ENCODE measurements around the gene NXPE3. TPM values are rescaled to one million over a fixed set of nuclear protein-coding genes. Genes with fewer than 3 reads are reported as not detected.

Gene NXPE3
- total and polyA plus RNA-seq, 9 donors: 5.6 to 16.4 (median 13.1) TPM

DNA sequence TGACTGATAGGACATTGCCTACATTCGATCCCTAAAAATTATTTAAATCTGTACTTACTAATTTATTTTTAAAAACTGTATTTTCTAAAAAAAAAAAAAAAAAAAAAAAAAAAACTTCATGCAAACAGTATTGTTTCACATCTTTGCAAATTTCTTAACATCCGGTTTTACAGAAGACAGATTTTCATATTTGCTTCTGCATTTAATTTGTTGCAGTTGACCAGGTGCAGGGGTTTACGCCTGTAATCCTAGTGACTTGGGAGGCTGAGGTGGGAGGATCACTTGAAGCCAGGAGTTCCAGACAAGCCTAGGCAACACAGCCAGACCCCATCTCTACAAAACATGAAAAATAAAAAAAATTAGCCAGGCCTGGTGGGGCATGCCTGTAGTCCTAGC, 63.9 kb downstream of the NXPE3 start:
- H3K27ac ChIP-seq: no peak overlapping the region
- H3K9me3 ChIP-seq: no peaks in the 10 kb centered on the region
- H3K27me3 ChIP-seq: no peaks in the 10 kb centered on the region
- no peaks in the 10 kb centered on the region for H3K4me1 ChIP-seq (ENCODE audit: insufficient read depth)
- no peak for DNase-seq
- no peaks in the 10 kb centered on the region for H3K36me3 ChIP-seq
- intact Hi-C loops (cut with DNase I): no loop called here
- WGBS, 3 donors: 92 to 95% (median 93%) methylated on average over 3 of the region's 3 CpGs
- TF ChIP-seq POLR2A (IDR thresholded peaks at IDR 0.05) (no peak), EP300 (IDR thresholded peaks at IDR 0.05) (no peak)
- TF ChIP-seq, protein P1, sequence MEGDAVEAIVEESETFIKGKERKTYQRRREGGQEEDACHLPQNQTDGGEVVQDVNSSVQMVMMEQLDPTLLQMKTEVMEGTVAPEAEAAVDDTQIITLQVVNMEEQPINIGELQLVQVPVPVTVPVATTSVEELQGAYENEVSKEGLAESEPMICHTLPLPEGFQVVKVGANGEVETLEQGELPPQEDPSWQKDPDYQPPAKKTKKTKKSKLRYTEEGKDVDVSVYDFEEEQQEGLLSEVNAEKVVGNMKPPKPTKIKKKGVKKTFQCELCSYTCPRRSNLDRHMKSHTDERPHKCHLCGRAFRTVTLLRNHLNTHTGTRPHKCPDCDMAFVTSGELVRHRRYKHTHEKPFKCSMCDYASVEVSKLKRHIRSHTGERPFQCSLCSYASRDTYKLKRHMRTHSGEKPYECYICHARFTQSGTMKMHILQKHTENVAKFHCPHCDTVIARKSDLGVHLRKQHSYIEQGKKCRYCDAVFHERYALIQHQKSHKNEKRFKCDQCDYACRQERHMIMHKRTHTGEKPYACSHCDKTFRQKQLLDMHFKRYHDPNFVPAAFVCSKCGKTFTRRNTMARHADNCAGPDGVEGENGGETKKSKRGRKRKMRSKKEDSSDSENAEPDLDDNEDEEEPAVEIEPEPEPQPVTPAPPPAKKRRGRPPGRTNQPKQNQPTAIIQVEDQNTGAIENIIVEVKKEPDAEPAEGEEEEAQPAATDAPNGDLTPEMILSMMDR (IDR thresholded peaks at IDR 0.05): no peak
- no peak overlapping the region for H3K4me3 ChIP-seq

DNA sequence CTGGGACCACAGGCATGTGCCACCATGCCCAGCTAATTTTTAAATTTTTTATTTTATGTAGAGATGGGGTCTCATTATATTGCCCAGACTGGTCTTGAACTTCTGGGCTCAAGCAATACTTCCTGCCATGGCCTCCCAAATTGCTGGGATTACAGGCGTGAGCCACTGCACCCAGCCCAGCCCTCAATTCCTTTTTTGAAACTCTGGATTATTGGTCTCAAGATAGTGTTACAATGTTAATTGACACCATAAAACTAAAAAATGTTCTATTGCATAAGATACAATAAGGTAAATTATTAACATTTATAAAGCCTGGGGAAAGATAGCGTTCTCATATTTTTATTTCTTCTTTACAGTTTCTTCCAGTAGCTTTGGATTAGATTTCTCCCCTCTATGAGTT, 66.4 kb downstream of the NXPE3 start:
- Histone ChIP-seq H3K27me3 (no peaks in the 10 kb centered on the region), H3K27ac (no peak overlapping the region), H3K4me3 (no peak overlapping the region), H3K36me3 (no peaks in the 10 kb centered on the region), H3K4me1 (ENCODE audit: insufficient read depth) (no peaks in the 10 kb centered on the region), H3K9me3 (no peaks in the 10 kb centered on the region)
- 95 to 97% (median 96%) methylated on average over 2 of the region's 2 CpGs for WGBS, 3 donors
- no peak for DNase-seq
- TF ChIP-seq, protein P1 (IDR thresholded peaks at IDR 0.05): no peak
- no peak for TF ChIP-seq POLR2A (IDR thresholded peaks at IDR 0.05)
- no peak for TF ChIP-seq EP300 (IDR thresholded peaks at IDR 0.05)
- intact Hi-C loops (cut with DNase I): loop anchor here in 2 of 4 donors (5.0 kb wide), 2 partner anchors 158 to 337 kb away; partner anchors contain the start of gene RPL24 (in 1 of the 2)

DNA sequence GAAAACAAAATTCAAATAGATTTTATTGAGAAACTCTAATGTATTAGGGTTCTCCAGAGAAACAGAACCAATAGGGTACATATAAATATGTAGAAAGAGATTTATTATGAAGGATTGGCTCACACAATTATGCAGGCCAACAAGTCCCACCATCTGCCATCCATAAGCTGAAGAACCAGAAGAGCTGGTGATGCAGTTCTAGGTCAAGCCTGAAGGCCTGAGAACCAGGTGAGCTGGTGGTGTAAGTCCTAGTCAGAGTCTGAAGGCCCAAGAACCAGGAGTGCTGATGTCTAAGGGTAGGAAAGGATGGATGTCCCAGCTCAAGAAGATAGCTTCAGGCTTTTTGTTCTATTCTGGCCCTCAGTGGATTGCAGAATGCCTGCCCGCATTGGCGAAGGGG, 67.7 kb downstream of the NXPE3 start:
- no peak for DNase-seq
- Histone ChIP-seq H3K9me3 (no peaks in the 10 kb centered on the region), H3K27me3 (no peaks in the 10 kb centered on the region), H3K4me1 (ENCODE audit: insufficient read depth) (peaks cover 2% of the 10 kb centered on the region), H3K4me3 (no peak overlapping the region), H3K36me3 (no peaks in the 10 kb centered on the region), H3K27ac (no peak overlapping the region)
- TF ChIP-seq, protein P1 (IDR thresholded peaks at IDR 0.05): no peak
- TF ChIP-seq POLR2A (IDR thresholded peaks at IDR 0.05) (no peak), EP300 (IDR thresholded peaks at IDR 0.05) (no peak)
- intact Hi-C loops (cut with DNase I): loop anchor here in 2 of 4 donors (5.0 kb wide), 2 partner anchors 159 to 336 kb away; partner anchors contain the start of gene RPL24 (in 1 of the 2)
- WGBS, 3 donors: 96 to 98% (median 97%) methylated on average over 2 of the region's 2 CpGs

DNA sequence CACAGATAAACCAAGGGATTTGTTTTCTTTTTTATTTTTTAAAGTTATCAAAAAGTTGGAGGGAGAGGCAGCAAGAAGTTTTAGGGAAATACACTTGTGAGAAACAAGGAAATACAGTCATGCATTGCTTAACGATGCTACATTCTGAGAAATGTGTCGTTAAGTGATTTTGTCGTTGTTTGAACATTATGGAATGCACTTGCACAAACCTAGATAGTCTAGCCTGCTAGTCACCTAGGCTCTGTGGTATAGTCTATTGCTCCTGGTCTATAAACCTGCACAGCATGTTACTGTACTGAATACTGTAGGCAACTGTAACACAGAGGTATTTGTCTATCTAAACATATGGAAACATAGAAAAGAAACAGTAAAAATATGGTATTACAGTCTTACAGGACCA, 68.3 kb downstream of the NXPE3 start:
- intact Hi-C loops (cut with DNase I): loop anchor here in 2 of 4 donors (5.0 kb wide), 2 partner anchors 160 to 335 kb away; partner anchors contain the start of gene RPL24 (in 1 of the 2)
- Histone ChIP-seq H3K4me1 (ENCODE audit: insufficient read depth) (peaks cover 4% of the 10 kb centered on the region), H3K9me3 (no peaks in the 10 kb centered on the region), H3K27ac (no peak overlapping the region), H3K27me3 (no peaks in the 10 kb centered on the region), H3K4me3 (no peak overlapping the region), H3K36me3 (no peaks in the 10 kb centered on the region)
- DNase-seq: no peak
- 80 to 84% (median 81%) methylated on average over 3 of the region's 3 CpGs for WGBS, 3 donors
- TF ChIP-seq POLR2A (IDR thresholded peaks at IDR 0.05) (no peak), EP300 (IDR thresholded peaks at IDR 0.05) (no peak)
- TF ChIP-seq, protein P1 (IDR thresholded peaks at IDR 0.05): no peak
